ENCODE data around the gene JMJD4. TPM values are rescaled to one million over a fixed set of nuclear protein-coding genes. Genes with fewer than 3 reads are reported as not detected.
A peak's percentile ranks its signal among the peaks of the same experiment; 100 is the strongest.

JMJD4 gene
- polyA plus RNA-seq (2014; cell fraction: cytosol; rRNA removed), result 23.2 and 25.0 TPM in 2 replicates
- polyA plus RNA-seq (2014; cell fraction: nucleus; rRNA removed), result 41.6 and 44.7 TPM in 2 replicates

GRCh38 chr1:227734856-227735538 is at the start of gene JMJD4, which contains the start of gene SNAP47:
Gene JMJD4, minus strand, starts transcription at chr1:227735302. Its CDS starts 29 bp downstream, at chr1:227735273.
Gene SNAP47, plus strand, starts transcription at chr1:227735435. Its CDS starts 12,302 bp downstream, at chr1:227747737.
- DNase-seq (ENCODE audit: low spot score), result peak; percentile 90

GRCh38 chr1:227782226-227782625 is 47.1 kb upstream of the JMJD4 start:
- DNase-seq (ENCODE audit: low spot score), result no peak

- no peak for DNase-seq (ENCODE audit: low spot score)
Measured at GRCh38 chr1:227781314-227781930, 46.3 kb upstream of the JMJD4 start.

- DNase-seq (ENCODE audit: low spot score), result no peak
Measured at GRCh38 chr1:227780101-227781044, 45.3 kb upstream of the JMJD4 start.

GRCh38 chr1:227779685-227780084 is 44.6 kb upstream of the JMJD4 start:
- DNase-seq (ENCODE audit: low spot score), result no peak

GRCh38 chr1:227779021-227779441 is 43.9 kb upstream of the JMJD4 start:
- no peak for DNase-seq (ENCODE audit: low spot score)

- no peak for DNase-seq (ENCODE audit: low spot score)
Measured at GRCh38 chr1:227778401-227778947, 43.4 kb upstream of the JMJD4 start.

- DNase-seq (ENCODE audit: low spot score), result no peak
Measured at GRCh38 chr1:227777646-227778045, 42.5 kb upstream of the JMJD4 start.

- DNase-seq (ENCODE audit: low spot score), result no peak
Measured at GRCh38 chr1:227777156-227777555, 42.1 kb upstream of the JMJD4 start.

- no peak for DNase-seq (ENCODE audit: low spot score)
Measured at GRCh38 chr1:227776331-227776771, 41.2 kb upstream of the JMJD4 start.

- DNase-seq (ENCODE audit: low spot score), result no peak
Measured at GRCh38 chr1:227775841-227776240, 40.7 kb upstream of the JMJD4 start.

- no peak for DNase-seq (ENCODE audit: low spot score)
Measured at GRCh38 chr1:227774821-227775661, 39.9 kb upstream of the JMJD4 start.

- no peak for DNase-seq (ENCODE audit: low spot score)
Measured at GRCh38 chr1:227774051-227774731, 39.1 kb upstream of the JMJD4 start.

- DNase-seq (ENCODE audit: low spot score), result no peak
Measured at GRCh38 chr1:227773558-227773957, 38.5 kb upstream of the JMJD4 start.

- no peak for DNase-seq (ENCODE audit: low spot score)
Measured at GRCh38 chr1:227771771-227772170, 36.7 kb upstream of the JMJD4 start.

GRCh38 chr1:227771326-227771725 is 36.2 kb upstream of the JMJD4 start:
- no peak for DNase-seq (ENCODE audit: low spot score)

GRCh38 chr1:227770812-227771211 is 35.7 kb upstream of the JMJD4 start:
- no peak for DNase-seq (ENCODE audit: low spot score)

- DNase-seq (ENCODE audit: low spot score), result no peak
Measured at GRCh38 chr1:227769936-227770494, 34.9 kb upstream of the JMJD4 start.

GRCh38 chr1:227769047-227769935 is 34.2 kb upstream of the JMJD4 start:
- DNase-seq (ENCODE audit: low spot score), result no peak
